K562 (cell line): ENCODE data around the gene PHKG2. TPM values are rescaled to one million over a fixed set of nuclear protein-coding genes. Genes with fewer than 3 reads are reported as not detected.

ENCODE experiments used
- ATAC-seq: fragments of 200-7000 bp; cut with Tn5 transposase; 3 replicates; pipeline ENCODE4 v1.9.1; 2020; ENCODE audit warnings: moderate library complexity
- BruUV-seq: library from RNA; stranded (reverse); fragments of 400-500 nt; replicated peaks from 2 replicates; lab custom pipeline; 2021; lab: Mats Ljungman, UMichigan
- CTCF ChIA-PET: fragments of 300-600 bp; formaldehyde crosslinking; extraction: SDS; loops from one replicate; lab custom pipeline; 2021; ENCODE audit warnings: low intra/inter-chr PET ratio; lab: Yijun Ruan, JAX
- POLR2A ChIA-PET: fragments of 300-600, 350-650 bp; sonication (Branson Sonifier 250); formaldehyde crosslinking; extraction: SDS; loops from one replicate; lab custom pipeline; 2021; ENCODE audit warnings: antibody characterized with exemption, inconsistent platforms; lab: Yijun Ruan, JAX
- DNase-seq, 4 experiments: peaks; one replicate each; pipeline versions ENCODE4 v3.0.0 to v3.0.0-alpha.2; 2011 to 2018; ENCODE audit warnings: low spot score in 3 of 4, mixed read lengths in 3 of 4; ENCODE audit errors: extremely low read depth in 1 of 4
- FAIRE-seq: peaks from 2 replicates; lab custom pipeline; 2011; peaks lifted over from hg19 to GRCh38; lab: Jason Lieb, UNC
- H2AFZ ChIP-seq: 2 replicates; pipeline ENCODE4 v1.6.0; 2011; ENCODE audit warnings: low read depth, low read length, control low read depth, inconsistent platforms
- H3K27ac ChIP-seq: fragments of 200-600 bp; 3 replicates; pipeline ENCODE4 v1.8.0; 2011; ENCODE audit warnings: low read depth, mild to moderate bottlenecking, control low read depth, inconsistent platforms, low read length, moderate library complexity, mixed read lengths; ENCODE audit errors: extremely low read depth
- H3K27me3 ChIP-seq, 2 experiments: fragments of 300-600 bp in 1 of 2; 2 replicates in 1 of 2; 3 replicates in 1 of 2; pipeline versions ENCODE4 v1.6.0 to v1.8.0; 2011; ENCODE audit warnings: inconsistent platforms in 2 of 2, low read length in 2 of 2, mild to moderate bottlenecking in 1 of 2, mixed read lengths in 1 of 2, moderate library complexity in 1 of 2; ENCODE audit not compliant: control insufficient read depth in 2 of 2, insufficient read depth in 2 of 2
- H3K36me3 ChIP-seq: fragments of 300-600 bp; 3 replicates; pipeline ENCODE4 v1.8.0; 2011; ENCODE audit warnings: mild to moderate bottlenecking, low read length, inconsistent platforms; ENCODE audit not compliant: control insufficient read depth, insufficient read depth
- H3K4me1 ChIP-seq, 2 experiments: fragments of 200-600 bp in 1 of 2; replicated peaks in 1 of 2; 2 replicates in 1 of 2; 3 replicates in 1 of 2; pipeline versions ENCODE4 v1.5.1 to v1.8.0; 2011; ENCODE audit warnings: inconsistent platforms in 2 of 2, low read length in 2 of 2, mild to moderate bottlenecking in 1 of 2, mixed read lengths in 1 of 2, moderate library complexity in 1 of 2; ENCODE audit not compliant: control insufficient read depth in 2 of 2, insufficient read depth in 2 of 2
- H3K4me2 ChIP-seq: 2 replicates; pipeline ENCODE4 v1.6.1; 2011; ENCODE audit warnings: low read length, control low read depth, inconsistent platforms, mixed read lengths; ENCODE audit not compliant: insufficient read depth
- H3K4me3 ChIP-seq: fragments of 200-600 bp; sonication (generic), shearing (Covaris generic); 2 replicates; pipeline ENCODE4 v1.5.1; 2016; ENCODE audit warnings: control low read depth, inconsistent platforms
- H3K79me2 ChIP-seq: fragments of 200-600 bp; 3 replicates; pipeline ENCODE4 v1.8.0; 2011; ENCODE audit warnings: low read length, inconsistent platforms; ENCODE audit not compliant: control insufficient read depth, insufficient read depth
- H3K9ac ChIP-seq, 2 experiments: 2 replicates each; pipeline versions ENCODE4 v1.6.0 to v1.6.1; 2011; ENCODE audit warnings: low read depth in 2 of 2, low read length in 2 of 2, control low read depth in 1 of 2, inconsistent platforms in 1 of 2, mild to moderate bottlenecking in 1 of 2, mixed read lengths in 1 of 2; ENCODE audit not compliant: insufficient read depth in 1 of 2
- H3K9me1 ChIP-seq: one replicate; pipeline ENCODE4 v1.6.0; 2011; ENCODE audit warnings: inconsistent platforms, mild to moderate bottlenecking, low read length, moderate library complexity; ENCODE audit not compliant: control insufficient read depth, insufficient read depth
- H3K9me3 ChIP-seq: replicated peaks from 2 replicates; pipeline ENCODE4 v1.5.1; 2011; ENCODE audit warnings: low read depth, low read length, inconsistent platforms; ENCODE audit not compliant: control insufficient read depth, insufficient read depth
- H4K20me1 ChIP-seq: replicated peaks from 2 replicates; pipeline ENCODE4 v1.6.1; 2011; ENCODE audit warnings: low read length, inconsistent platforms, mixed read lengths; ENCODE audit not compliant: control insufficient read depth, insufficient read depth
- ADNP ChIP-seq: fragments of 200-800 bp; sonication (Bioruptor generic); IDR thresholded peaks from 2 replicates; pipeline ENCODE4 v1.6.1; 2016; ENCODE audit warnings: missing genetic modification characterization, missing compliant biosample characterization
- CBX3 ChIP-seq, 2 experiments: IDR thresholded peaks; 1 replicate in 1 of 2; 2 replicates in 1 of 2; pipeline ENCODE4 v1.6.1; 2012; ENCODE audit warnings: inconsistent platforms in 2 of 2, low read length in 2 of 2, borderline replicate concordance in 1 of 2, control low read depth in 1 of 2
- POLR2G ChIP-seq: fragments of 200-400 bp; formaldehyde crosslinking; IDR thresholded peaks from 2 replicates; pipeline ENCODE4 v1.6.1; 2017; ENCODE audit warnings: low read depth, mild to moderate bottlenecking, antibody characterized with exemption, low read length, moderate library complexity
- RBFOX2 ChIP-seq: fragments of 200-400 bp; formaldehyde crosslinking; IDR thresholded peaks from 2 replicates; pipeline ENCODE4 v1.6.1; 2017; ENCODE audit warnings: low read depth, mild to moderate bottlenecking, low read length, moderate library complexity
- ZNF586 ChIP-seq: fragments of 450-650 bp; formaldehyde crosslinking; conservative IDR thresholded peaks from 2 replicates; pipeline ENCODE4 v1.4.0; 2020; ENCODE audit warnings: mild to moderate bottlenecking, moderate library complexity
- ZNF589 ChIP-seq: fragments of 200-800 bp; sonication (Bioruptor generic); IDR thresholded peaks from 2 replicates; pipeline ENCODE4 v1.6.1; 2016; ENCODE audit warnings: low read depth, missing genetic modification characterization, missing compliant biosample characterization
- WGBS: fragments of 100-300 bp; shearing (Covaris generic); methylation state at CpG from one replicate; pipeline ENCODE4 v1.1.6; 2016; ENCODE audit warnings: low coverage, mixed read lengths; ENCODE audit not compliant: insufficient coverage; ENCODE audit errors: missing lambda C conversion rate; 5-methylcytosine and 5-hydroxymethylcytosine counted together
- in situ Hi-C: fragments of 300-500 bp; cut with MboI; formaldehyde crosslinking; loops from 4 replicates; pipeline ENCODE4 v1.15.0; 2018; ENCODE audit warnings: inconsistent platforms, mixed read lengths
- intact Hi-C: fragments of 100-400 bp; cut with micrococcal nuclease; formaldehyde crosslinking; loops from 2 replicates; pipeline ENCODE4 v1.14.2; 2022
- polyA plus RNA-seq, 8 experiments: library from polyadenylated mRNA; depleted of rRNA in 4 of 8; stranded (reverse) in 5 of 8; unstranded in 3 of 8; fragments of >200 nt; fragmentation: Nextera tagmentation in 2 of 8; fragmentation: Illumina TruSeq in 1 of 8; extraction: Ambion mirVana in 2 of 8; extraction: Trizol in 1 of 8; gene quantifications; 2 replicates each; pipeline versions ENCODE4 v1.2.1 to v1.2.3, GENCODE V29; 2011 to 2014; ENCODE audit warnings: inconsistent platforms in 1 of 8, missing spikeins in 1 of 8
- total RNA-seq, 7 experiments: library from RNA; depleted of rRNA in 6 of 7; stranded (reverse); fragments of >200 nt in 6 of 7; fragmentation: Illumina TruSeq in 2 of 7; extraction: Trizol in 2 of 7; gene quantifications; 2 replicates each; pipeline versions ENCODE4 v1.2.1 to v1.2.3, GENCODE V29; 2011 to 2021; ENCODE audit warnings: low replicate concordance in 1 of 7
- TF ChIP-seq, protein P1 (sequence below): conservative IDR thresholded peaks from 2 replicates; pipeline ENCODE4 v1.6.1; 2011; ENCODE audit warnings: low read depth, mild to moderate bottlenecking, low read length; ENCODE audit not compliant: control insufficient read depth

Gene PHKG2
- total and polyA plus RNA-seq, 9 of the 15 experiments (the other 6 are each of a cell fraction or from before 2014, with no cell fraction given) = 5.8 to 54.2 (median 30.7) TPM

DNA sequence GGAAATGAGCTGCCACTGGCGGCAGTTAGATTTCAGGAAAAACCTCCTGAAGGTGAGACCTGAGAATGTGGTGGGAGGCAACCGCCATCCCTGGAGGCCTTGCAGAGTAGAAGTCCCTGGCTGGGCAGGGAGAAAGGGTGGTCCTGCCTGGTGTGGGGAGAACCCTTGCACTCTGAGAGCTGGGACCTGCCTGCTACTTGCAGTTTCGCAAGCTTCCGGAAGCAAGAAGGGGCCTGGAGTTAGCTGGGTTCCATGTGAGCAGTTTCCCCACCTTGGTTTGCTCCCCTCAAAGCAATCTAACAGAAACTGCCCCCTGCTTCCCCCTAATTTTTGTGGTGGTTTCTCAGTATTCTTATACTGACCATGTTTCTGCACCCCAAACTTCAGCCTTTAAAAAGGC is 32.3 kb downstream of the PHKG2 start (continued):
- TF ChIP-seq, protein P1, sequence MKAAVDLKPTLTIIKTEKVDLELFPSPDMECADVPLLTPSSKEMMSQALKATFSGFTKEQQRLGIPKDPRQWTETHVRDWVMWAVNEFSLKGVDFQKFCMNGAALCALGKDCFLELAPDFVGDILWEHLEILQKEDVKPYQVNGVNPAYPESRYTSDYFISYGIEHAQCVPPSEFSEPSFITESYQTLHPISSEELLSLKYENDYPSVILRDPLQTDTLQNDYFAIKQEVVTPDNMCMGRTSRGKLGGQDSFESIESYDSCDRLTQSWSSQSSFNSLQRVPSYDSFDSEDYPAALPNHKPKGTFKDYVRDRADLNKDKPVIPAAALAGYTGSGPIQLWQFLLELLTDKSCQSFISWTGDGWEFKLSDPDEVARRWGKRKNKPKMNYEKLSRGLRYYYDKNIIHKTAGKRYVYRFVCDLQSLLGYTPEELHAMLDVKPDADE = no peak
- TF ChIP-seq ZNF586 (CRISPR knock-in tag) = no peak
- no peak for TF ChIP-seq ZNF589
- TF ChIP-seq, all 486 proteins: peak for 0

DNA sequence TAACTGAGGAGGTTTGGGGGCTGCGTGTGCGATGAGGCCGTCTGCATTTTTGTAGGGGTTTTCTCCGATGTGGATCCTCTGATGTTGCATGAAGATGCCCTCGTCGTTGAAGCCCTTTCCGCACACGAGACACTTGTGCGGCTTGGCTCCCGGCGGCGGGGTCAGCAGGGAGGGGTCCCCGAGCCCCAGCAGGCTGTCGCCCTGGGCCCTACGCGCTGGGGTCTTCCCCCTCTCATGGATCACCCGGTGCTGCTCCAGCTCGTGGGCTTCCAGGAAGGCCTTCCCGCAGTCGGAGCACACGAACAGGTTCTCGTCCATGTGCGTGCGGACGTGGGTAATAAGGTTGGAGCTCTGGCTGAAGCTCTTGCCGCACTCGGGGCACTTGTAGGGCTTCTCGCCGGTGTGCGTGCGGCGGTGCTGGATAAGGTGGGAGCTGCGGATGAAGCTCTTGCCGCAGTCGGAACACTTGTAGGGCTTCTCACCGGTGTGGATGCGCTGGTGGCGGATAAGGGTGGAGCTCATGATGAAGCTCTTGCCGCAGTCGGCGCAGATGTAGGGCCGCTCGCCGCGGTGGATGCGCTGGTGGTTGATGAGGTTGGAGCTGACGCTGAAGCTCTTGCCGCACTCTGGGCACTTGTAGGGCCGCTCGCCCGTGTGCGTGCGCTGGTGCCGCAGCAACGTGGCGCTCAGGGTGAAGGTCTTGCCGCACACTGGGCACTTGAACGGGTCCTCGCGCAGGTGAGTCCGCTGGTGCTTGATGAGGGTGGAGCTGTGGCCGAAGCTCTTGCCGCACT is 34.5 kb downstream of the PHKG2 start:
- Histone ChIP-seq H3K4me2 (no peak overlapping the region), H3K9me1 (no peaks in the 10 kb centered on the region), H3K9ac (no peak overlapping the region), H4K20me1 (no peaks in the 10 kb centered on the region; the same call in 1 of the 2 replicates), H3K9me3 (no peaks in the 10 kb centered on the region), H3K4me1 (peaks cover 25 to 48% of the 10 kb centered on the region in 2 experiments), H3K36me3 (peaks cover 52% of the 10 kb centered on the region; the same call in 1 of the 3 replicates), H3K27me3 (no peaks in the 10 kb centered on the region), H3K27ac (no peak overlapping the region), H2AFZ (no peak overlapping the region), H3K4me3 (no peak overlapping the region), H3K79me2 (peaks cover 35% of the 10 kb centered on the region)
- no TSS peak for BruUV-seq
- FAIRE-seq = no peak
- POLR2A ChIA-PET = interaction anchor here (0.6 to 1.3 kb wide), 11 partner anchors 9 to 678 kb away, joined by 3 to 8 read pairs (median 4); partner anchors contain the start of gene PHKG2
- CTCF ChIA-PET = no interaction called here
- TF ChIP-seq RBFOX2 = peak; percentile 36; the same call in 1 of the 2 replicates
- TF ChIP-seq CBX3 (IDR thresholded peaks at IDR 0.05; ENCODE audit: borderline replicate concordance in 1 of 2, low read length in 2 of 2) = no peak
- no peak for TF ChIP-seq ADNP (tag)
- TF ChIP-seq POLR2G = peak; percentile 53
- no peak for DNase-seq
- WGBS = 95% methylated on average over 53 of the region's 63 CpGs
- in situ Hi-C loops (no loop called here), intact Hi-C loops (no loop called here)
- ATAC-seq = no peak
